Measurements from ENCODE around the gene DOCK1. TPM values are rescaled to one million over a fixed set of nuclear protein-coding genes. Genes with fewer than 3 reads are reported as not detected.

DOCK1 gene
- total RNA-seq, 1 experiment from 2014 or later: 82.2 TPM

DNA sequence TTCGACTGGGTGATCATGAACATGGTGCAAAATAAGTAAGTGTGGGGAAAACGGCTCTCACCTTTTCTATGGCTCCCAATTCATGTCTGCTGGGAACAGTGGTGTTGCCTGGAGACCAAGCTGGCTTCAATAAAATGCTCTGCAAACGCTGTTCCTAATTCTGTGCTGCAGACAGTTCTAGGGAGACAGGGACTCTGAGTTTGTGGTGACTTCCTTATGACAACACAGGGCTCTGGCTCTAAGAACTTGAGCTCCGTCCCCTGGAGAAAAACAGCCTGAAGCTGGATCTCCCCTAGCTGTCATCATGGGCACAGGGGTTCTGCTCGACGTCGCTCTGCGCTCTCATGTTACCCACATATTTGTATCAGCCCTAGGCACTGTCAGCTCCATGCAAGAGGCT lies 352.2 kb downstream of the DOCK1 start:
- no peaks in the 10 kb centered on the region for H3K36me3 ChIP-seq (ENCODE audit: control insufficient read depth, insufficient read depth, low read length)
- POLR2A ChIA-PET: no interaction called here
- peaks cover 29% of the 10 kb centered on the region for H3K36me3 Mint-ChIP-seq (ENCODE audit: insufficient read depth, unreplicated experiment)
- no peaks in the 10 kb centered on the region for H3K4me1 Mint-ChIP-seq (ENCODE audit: low read depth, unreplicated experiment)
- CTCF ChIA-PET: no interaction called here
- no peak overlapping the region for H3K27ac Mint-ChIP-seq (ENCODE audit: unreplicated experiment)
- no peaks in the 10 kb centered on the region for H3K27me3 Mint-ChIP-seq (ENCODE audit: insufficient read depth, unreplicated experiment)
- H3K4me1 ChIP-seq: no peaks in the 10 kb centered on the region
- peaks cover 23% of the 10 kb centered on the region for H3K9me3 Mint-ChIP-seq (ENCODE audit: unreplicated experiment)
- TF ChIP-seq, protein P1, sequence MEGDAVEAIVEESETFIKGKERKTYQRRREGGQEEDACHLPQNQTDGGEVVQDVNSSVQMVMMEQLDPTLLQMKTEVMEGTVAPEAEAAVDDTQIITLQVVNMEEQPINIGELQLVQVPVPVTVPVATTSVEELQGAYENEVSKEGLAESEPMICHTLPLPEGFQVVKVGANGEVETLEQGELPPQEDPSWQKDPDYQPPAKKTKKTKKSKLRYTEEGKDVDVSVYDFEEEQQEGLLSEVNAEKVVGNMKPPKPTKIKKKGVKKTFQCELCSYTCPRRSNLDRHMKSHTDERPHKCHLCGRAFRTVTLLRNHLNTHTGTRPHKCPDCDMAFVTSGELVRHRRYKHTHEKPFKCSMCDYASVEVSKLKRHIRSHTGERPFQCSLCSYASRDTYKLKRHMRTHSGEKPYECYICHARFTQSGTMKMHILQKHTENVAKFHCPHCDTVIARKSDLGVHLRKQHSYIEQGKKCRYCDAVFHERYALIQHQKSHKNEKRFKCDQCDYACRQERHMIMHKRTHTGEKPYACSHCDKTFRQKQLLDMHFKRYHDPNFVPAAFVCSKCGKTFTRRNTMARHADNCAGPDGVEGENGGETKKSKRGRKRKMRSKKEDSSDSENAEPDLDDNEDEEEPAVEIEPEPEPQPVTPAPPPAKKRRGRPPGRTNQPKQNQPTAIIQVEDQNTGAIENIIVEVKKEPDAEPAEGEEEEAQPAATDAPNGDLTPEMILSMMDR (IDR thresholded peaks at IDR 0.05; ENCODE audit: insufficient read depth in 1 of 2, low read depth in 1 of 2, low read length in 1 of 2, severe bottlenecking in 1 of 2, unreplicated experiment in 1 of 2): no peak
- no peak overlapping the region for H3K4me3 ChIP-seq (ENCODE audit: low read depth, low read length)
- no peaks in the 10 kb centered on the region for H3K9me3 ChIP-seq
- DNase-seq: no peak
- H3K27me3 ChIP-seq (replicated peaks; ENCODE audit: control insufficient read depth, insufficient read depth, low read length): no peaks in the 10 kb centered on the region
- intact Hi-C loops (cut with micrococcal nuclease; ENCODE audit: unreplicated experiment): no loop called here
- no peak overlapping the region for H3K4me3 Mint-ChIP-seq (ENCODE audit: unreplicated experiment)
- no TSS peak for BruUV-seq (replicated peaks)

DNA sequence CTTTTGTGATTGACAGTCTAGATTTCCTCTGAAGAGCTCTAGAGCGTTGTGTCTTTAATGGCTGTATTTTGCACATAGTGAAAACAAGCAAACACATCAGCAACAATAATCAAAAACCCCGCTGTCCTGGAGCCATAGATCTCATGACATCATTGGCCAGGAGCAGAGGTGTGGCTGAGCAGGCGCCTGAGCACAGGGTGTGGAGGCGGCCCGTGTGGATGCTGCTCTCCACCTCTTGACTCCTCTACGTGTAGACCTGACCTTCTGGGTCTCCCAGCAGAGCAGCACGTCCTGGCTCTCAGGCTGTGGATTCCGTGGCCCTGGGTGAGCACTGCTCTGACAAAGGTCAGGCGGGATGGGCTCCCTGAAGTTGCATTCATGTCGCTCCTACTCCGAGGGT lies 354.1 kb downstream of the DOCK1 start:
- no peak overlapping the region for H3K4me3 ChIP-seq (ENCODE audit: low read depth, low read length)
- H3K36me3 Mint-ChIP-seq (ENCODE audit: insufficient read depth, unreplicated experiment): peaks cover 35% of the 10 kb centered on the region
- BruUV-seq (replicated peaks): no TSS peak
- no peaks in the 10 kb centered on the region for H3K4me1 ChIP-seq
- H3K27me3 Mint-ChIP-seq (ENCODE audit: insufficient read depth, unreplicated experiment): no peaks in the 10 kb centered on the region
- H3K27me3 ChIP-seq (replicated peaks; ENCODE audit: control insufficient read depth, insufficient read depth, low read length): no peaks in the 10 kb centered on the region
- H3K4me1 Mint-ChIP-seq (ENCODE audit: low read depth, unreplicated experiment): no peaks in the 10 kb centered on the region
- no peak for DNase-seq
- H3K9me3 Mint-ChIP-seq (ENCODE audit: unreplicated experiment): peaks cover 23% of the 10 kb centered on the region
- POLR2A ChIA-PET: no interaction called here
- CTCF ChIA-PET: no interaction called here
- intact Hi-C loops (cut with micrococcal nuclease; ENCODE audit: unreplicated experiment): no loop called here
- H3K4me3 Mint-ChIP-seq (ENCODE audit: unreplicated experiment): no peak overlapping the region
- H3K27ac Mint-ChIP-seq (ENCODE audit: unreplicated experiment): no peak overlapping the region
- no peaks in the 10 kb centered on the region for H3K9me3 ChIP-seq
- no peaks in the 10 kb centered on the region for H3K36me3 ChIP-seq (ENCODE audit: control insufficient read depth, insufficient read depth, low read length)
- TF ChIP-seq, protein P1 (IDR thresholded peaks at IDR 0.05; ENCODE audit: insufficient read depth in 1 of 2, low read depth in 1 of 2, low read length in 1 of 2, severe bottlenecking in 1 of 2, unreplicated experiment in 1 of 2): no peak

DNA sequence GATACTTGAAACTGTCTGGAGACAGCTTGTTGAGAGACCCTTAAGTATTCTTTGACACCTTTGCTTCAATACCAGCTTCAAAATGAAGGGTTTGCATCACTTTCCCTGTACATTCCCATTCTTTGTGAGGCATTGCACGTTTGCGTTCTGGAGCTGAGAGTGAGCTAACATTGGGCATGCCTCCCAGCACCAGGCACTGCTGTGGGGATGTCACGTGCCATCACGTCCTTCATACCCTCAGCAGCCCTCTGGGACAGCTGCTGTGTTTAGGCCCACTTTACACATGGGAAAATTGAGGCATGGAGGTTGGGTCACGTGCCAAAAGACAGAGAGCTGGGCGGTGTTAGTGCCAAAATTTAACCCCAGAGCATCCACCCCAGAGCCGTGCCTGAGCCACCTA lies 357.4 kb downstream of the DOCK1 start:
- H3K4me1 ChIP-seq: no peaks in the 10 kb centered on the region
- H3K9me3 ChIP-seq: no peaks in the 10 kb centered on the region
- H3K36me3 ChIP-seq (ENCODE audit: control insufficient read depth, insufficient read depth, low read length): no peaks in the 10 kb centered on the region
- no peaks in the 10 kb centered on the region for H3K27me3 ChIP-seq (replicated peaks; ENCODE audit: control insufficient read depth, insufficient read depth, low read length)
- H3K27me3 Mint-ChIP-seq (ENCODE audit: insufficient read depth, unreplicated experiment): no peaks in the 10 kb centered on the region
- no TSS peak for BruUV-seq (replicated peaks)
- H3K4me3 ChIP-seq (ENCODE audit: low read depth, low read length): no peak overlapping the region
- TF ChIP-seq, protein P1 (IDR thresholded peaks at IDR 0.05; ENCODE audit: insufficient read depth in 1 of 2, low read depth in 1 of 2, low read length in 1 of 2, severe bottlenecking in 1 of 2, unreplicated experiment in 1 of 2): no peak
- intact Hi-C loops (cut with micrococcal nuclease; ENCODE audit: unreplicated experiment): no loop called here
- no peak overlapping the region for H3K27ac Mint-ChIP-seq (ENCODE audit: unreplicated experiment)
- peaks cover 23% of the 10 kb centered on the region for H3K9me3 Mint-ChIP-seq (ENCODE audit: unreplicated experiment)
- DNase-seq: no peak
- H3K4me3 Mint-ChIP-seq (ENCODE audit: unreplicated experiment): no peak overlapping the region
- H3K36me3 Mint-ChIP-seq (ENCODE audit: insufficient read depth, unreplicated experiment): peaks cover 35% of the 10 kb centered on the region
- CTCF ChIA-PET: no interaction called here
- no peaks in the 10 kb centered on the region for H3K4me1 Mint-ChIP-seq (ENCODE audit: low read depth, unreplicated experiment)
- POLR2A ChIA-PET: no interaction called here
